Measurements from ENCODE around the gene ATOH1. TPM values are rescaled to one million over a fixed set of nuclear protein-coding genes. Genes with fewer than 3 reads are reported as not detected.
A peak's percentile ranks its signal among the peaks of the same experiment; 100 is the strongest.

The ATOH1 gene
- total RNA-seq, 1 donor from 2014 or later = not detected

GRCh38 chr4:93841803-93842345 lies 13.3 kb downstream of the ATOH1 start:
- Histone ChIP-seq H3K27ac (no peak overlapping the region), H3K9me3 (no peaks in the 10 kb centered on the region), H3K27me3 (no peaks in the 10 kb centered on the region), H3K4me1 (no peaks in the 10 kb centered on the region), H3K36me3 (no peaks in the 10 kb centered on the region), H3K4me3 (no peak overlapping the region)
- intact Hi-C loops (cut with DNase I) = no loop called here
- no peak for ATAC-seq
- no peak for TF ChIP-seq CTCF (IDR thresholded peaks at IDR 0.05)
- DNase-seq = no peak

- Histone ChIP-seq H3K4me1 (no peaks in the 10 kb centered on the region), H3K27me3 (no peaks in the 10 kb centered on the region), H3K27ac (no peak overlapping the region), H3K9me3 (no peaks in the 10 kb centered on the region), H3K36me3 (no peaks in the 10 kb centered on the region), H3K4me3 (no peak overlapping the region)
- TF ChIP-seq CTCF (IDR thresholded peaks at IDR 0.05) = no peak
- DNase-seq (no peak), ATAC-seq (peak; percentile 45)
- intact Hi-C loops (cut with DNase I) = no loop called here
These were observed 14.2 kb downstream of the ATOH1 start for GRCh38 chr4:93842601-93843252.

DNA sequence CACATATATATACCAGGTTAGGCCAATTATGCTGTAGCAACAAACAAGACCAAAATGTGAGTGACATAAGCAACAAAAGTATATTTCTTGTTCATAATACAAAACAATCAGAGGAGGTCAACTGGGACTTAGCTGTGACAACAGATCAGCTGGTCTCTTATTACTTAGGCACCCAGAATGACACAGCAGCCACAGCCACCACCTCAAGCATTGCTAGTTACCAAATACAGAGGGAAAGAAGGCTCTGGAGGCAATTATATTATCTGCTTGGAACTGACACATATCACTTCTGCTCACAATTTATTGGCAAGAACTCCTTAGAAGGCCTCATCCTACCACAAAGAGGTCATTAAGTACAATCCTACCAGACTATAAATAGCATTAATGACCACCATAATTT lies 15.2 kb downstream of the ATOH1 start:
- no peaks in the 10 kb centered on the region for H3K36me3 ChIP-seq
- H3K27ac ChIP-seq = no peak overlapping the region
- DNase-seq (no peak), ATAC-seq (no peak)
- TF ChIP-seq CTCF (IDR thresholded peaks at IDR 0.05) = no peak
- intact Hi-C loops (cut with DNase I) = no loop called here
- no peaks in the 10 kb centered on the region for H3K4me1 ChIP-seq
- H3K27me3 ChIP-seq = no peaks in the 10 kb centered on the region
- no peak overlapping the region for H3K4me3 ChIP-seq
- no peaks in the 10 kb centered on the region for H3K9me3 ChIP-seq

DNA sequence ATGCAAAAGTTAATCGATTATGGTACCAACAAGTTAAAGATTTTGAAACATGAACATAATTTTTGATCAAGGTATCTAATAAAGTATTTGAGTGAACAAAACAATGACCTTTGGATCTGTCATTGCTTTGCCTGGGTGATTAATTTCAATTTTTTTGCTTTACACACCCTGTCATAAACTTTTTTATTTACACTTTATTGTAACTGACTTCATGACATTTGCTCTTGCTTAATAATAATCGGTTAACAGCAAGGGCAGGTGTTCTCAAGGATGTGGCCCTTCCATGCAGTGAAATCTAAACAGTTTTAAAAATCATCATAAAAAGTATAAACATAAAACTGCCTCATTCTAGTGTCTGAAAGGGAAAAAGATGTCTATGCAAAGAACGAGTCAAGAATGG lies 24.1 kb downstream of the ATOH1 start:
- Histone ChIP-seq H3K27me3 (no peaks in the 10 kb centered on the region), H3K4me3 (no peak overlapping the region), H3K36me3 (no peaks in the 10 kb centered on the region), H3K9me3 (no peaks in the 10 kb centered on the region), H3K4me1 (no peaks in the 10 kb centered on the region), H3K27ac (no peak overlapping the region)
- intact Hi-C loops (cut with DNase I) = no loop called here
- DNase-seq (no peak), ATAC-seq (no peak)
- TF ChIP-seq CTCF (IDR thresholded peaks at IDR 0.05) = no peak

GRCh38 chr4:93855926-93856325 lies 27.4 kb downstream of the ATOH1 start:
- TF ChIP-seq CTCF (IDR thresholded peaks at IDR 0.05) = no peak
- Histone ChIP-seq H3K9me3 (no peaks in the 10 kb centered on the region), H3K36me3 (no peaks in the 10 kb centered on the region), H3K4me1 (no peaks in the 10 kb centered on the region), H3K27ac (no peak overlapping the region), H3K4me3 (no peak overlapping the region), H3K27me3 (no peaks in the 10 kb centered on the region)
- DNase-seq (no peak), ATAC-seq (no peak)
- intact Hi-C loops (cut with DNase I) = no loop called here

Measured in upper lobe of right lung (tissue), 1 donor.